GDM1 (cell line): Measurements from ENCODE around the gene ZNF548.
"Not testable (repeated sequence)": the region's sequence is repeated elsewhere in the genome, so short reads cannot be mapped to it uniquely, and the experiment has no call there.

Experiments used
- DNase-seq: peaks from one replicate; lab custom pipeline; 2025; lab: John Stamatoyannopoulos, UW

The ZNF548 gene

DNA sequence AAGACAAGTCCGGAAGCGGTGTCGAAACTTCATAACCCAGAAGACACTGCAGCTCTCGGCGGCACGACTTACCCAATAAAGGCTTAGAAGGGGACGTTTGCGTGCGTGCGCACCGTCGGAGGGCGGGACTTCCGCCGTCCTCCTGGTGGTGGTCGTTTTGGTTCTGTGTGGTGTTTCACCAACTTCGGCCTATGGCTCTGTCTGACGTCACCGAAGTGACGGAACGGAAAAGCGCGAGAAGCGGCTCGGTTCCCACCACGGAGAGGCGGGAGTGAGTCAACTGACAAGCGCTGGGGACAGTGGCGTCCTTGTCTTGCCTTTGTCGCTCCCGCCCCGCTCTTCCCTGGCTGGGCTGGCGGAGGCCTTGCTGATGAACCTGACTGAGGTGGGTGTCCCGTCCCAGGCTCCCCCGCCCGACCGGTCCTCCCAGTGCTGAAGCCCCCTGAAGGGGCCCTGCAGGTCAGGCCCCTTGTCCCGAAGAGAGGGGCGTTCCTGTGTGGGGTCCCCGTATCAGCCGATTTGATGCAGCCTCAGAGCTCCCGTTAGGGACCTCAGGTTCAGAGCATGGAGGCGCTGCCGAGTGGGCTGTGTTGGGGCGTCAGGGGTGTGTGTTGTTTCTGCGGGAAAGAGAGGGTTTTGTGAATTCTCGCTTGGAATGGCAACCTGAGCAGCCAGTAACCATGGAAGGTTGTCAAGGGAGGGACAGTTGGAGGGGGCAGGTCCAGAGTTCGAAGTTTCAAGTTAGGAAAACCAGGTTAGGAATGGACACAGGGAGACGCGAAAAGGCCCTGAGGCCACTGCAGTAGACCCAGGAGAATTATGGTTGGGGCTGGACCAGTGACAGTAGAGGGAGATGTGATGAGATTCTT is at the start of gene ZNF548:
TSS of gene ZNF548 (plus strand) at position 125 of the 869 bp plus-strand sequence. CDS start at position 371, 246 bp downstream.
- DNase-seq, result peak; percentile 98

DNA sequence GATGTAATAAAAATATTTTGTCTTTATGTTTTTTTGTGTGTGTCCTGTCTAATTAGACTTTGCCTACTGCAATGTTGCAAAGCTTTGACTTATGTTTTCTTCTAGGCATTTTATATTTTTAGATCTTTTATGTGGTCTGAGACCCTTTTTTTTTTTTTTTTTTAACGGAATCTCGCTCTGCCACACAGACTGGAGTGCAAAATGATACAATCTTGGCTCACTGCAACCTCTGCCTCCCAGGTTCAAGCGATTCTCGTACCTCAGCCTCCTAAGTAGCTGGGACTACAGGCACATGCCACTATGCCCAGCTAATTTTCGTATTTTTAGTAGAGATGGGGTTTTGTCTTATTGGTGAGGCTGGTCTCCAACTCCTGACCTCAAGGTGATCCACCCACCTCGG is 47.1 kb upstream of the ZNF548 start:
- no peak for DNase-seq

DNA sequence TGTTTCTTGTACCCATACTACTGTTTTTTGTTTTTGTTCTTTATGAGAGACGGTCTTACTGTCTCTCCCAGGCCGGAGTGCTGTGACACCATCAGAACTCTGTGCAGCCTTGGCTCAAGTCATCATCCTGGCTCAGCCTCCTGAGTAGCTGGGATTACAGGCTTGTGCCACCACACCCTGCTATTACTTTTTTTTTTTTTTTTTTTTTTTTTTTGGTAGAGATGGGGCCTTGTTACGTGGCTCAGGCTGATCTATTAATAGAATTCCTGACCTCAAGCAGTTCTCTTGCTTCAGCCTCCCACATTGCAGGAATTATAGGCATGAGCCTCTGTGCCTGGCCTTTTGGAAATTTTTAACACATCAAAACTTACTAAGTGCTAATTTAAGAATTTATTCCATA is 41.5 kb upstream of the ZNF548 start:
- no peak for DNase-seq

DNA sequence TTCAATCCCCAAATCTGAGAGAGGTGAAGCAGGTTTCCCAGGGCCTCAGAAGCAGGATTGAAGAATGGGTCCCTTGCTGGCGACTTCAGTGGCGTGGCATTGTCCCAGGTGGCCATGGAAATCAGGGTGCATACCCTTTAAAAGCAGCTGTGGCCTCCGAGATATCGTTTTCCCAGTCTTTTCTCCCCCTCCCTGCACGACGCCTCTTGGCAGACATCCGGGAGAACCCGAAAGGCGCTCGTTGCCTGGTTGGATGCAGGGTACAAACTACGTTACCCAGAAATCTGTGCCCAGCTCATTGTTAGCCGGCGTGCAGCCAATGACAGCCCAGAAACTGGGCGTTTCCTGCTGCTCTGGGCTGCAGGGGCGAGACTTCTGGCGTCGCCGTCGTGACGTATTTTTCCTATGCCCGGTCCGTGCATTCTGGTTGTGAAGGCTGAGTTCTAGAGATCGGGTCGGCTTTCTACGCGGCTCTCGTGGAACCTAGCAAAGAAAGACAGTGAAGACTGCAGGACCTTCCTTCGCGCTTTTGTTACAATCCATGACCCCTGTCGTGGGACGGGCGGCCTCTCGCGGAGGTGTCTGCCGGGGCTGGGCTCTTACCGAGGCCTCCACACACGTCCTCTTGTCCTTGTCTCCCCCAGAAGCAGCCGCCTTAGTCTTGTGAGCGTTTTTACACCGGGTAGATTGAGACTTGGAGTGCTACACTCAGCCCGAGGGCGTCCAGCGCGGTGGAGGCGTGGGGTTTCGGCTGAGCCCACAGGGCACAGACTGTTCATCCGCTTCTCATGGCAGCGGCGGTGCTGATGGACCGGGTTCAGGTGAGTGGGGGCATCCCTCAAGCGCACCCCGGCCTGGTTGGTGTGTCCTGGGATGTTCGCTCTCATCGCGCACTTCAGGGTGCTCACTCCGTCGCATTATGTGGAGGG is 38.5 kb upstream of the ZNF548 start, which contains the start of gene ZNF304:
TSS of gene ZNF304 (plus strand) at position 395 of the 929 bp plus-strand sequence. CDS start at position 789, 394 bp downstream.
- peak; percentile 81 for DNase-seq

DNA sequence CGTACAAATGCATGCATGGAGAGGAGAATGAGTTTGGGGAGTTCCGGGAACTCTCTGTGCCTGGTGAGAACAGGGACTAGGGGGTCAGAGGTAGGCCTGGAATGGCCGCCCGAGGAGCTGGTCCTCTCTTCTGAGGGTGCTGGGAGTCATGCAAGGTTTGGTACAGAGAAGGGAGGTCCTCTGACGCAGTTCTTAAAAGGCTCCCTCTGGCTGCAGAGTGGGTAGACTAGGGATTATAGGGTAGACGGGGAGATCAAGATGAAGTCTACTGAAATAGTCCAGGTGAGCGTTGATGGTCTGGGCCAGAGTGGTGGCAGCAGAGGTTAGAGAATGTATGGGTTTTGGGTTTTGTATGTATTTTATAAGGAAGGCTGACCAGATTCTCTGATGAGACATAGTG is 37.8 kb upstream of the ZNF548 start:
- DNase-seq, result no peak

DNA sequence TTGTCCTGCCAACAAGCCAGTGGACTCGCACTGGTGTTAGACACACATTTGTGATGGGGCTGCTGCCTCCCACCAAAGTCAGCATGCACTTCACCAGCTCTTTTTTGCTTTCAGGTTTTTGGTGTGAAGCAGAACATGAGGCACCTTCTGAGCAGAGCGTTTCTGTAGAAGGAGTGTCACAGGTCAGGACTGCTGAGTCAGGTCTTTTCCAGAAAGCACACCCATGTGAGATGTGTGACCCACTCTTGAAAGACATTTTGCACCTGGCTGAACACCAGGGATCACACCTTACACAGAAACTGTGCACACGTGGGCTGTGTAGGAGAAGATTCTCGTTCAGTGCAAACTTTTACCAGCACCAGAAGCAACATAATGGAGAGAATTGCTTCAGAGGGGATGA is 33.7 kb upstream of the ZNF548 start:
- no peak for DNase-seq

DNA sequence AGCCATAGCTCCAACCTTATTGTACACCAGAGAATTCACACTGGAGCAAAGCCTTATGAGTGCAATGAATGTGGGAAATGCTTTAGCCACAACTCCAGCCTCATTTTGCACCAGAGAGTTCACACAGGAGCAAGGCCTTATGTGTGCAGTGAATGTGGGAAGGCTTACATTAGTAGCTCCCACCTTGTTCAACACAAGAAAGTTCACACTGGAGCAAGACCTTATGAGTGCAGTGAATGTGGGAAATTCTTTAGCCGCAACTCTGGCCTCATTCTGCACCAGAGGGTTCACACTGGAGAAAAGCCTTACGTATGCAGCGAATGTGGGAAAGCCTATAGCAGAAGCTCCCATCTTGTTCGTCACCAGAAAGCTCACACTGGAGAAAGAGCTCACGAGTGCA is 32.2 kb upstream of the ZNF548 start:
- DNase-seq, result no peak

DNA sequence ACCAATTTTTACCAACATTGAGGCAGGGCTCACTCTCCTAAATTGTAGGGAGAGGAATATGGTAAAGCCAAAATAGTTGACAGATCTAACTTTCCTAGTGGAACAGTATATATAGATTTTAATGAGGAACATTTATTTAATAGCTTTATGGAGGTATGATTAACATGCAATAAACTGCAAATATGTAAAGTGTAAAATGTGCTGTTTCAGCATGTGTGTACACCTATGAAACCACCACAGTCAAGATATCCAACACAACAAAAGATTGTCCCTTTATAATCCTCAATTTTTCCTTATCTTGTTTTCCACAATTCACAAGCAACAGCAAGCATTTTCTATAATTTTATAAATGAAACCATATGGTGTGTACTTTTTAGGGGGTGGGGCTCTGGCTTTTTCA is 30.4 kb upstream of the ZNF548 start:
- no peak for DNase-seq

DNA sequence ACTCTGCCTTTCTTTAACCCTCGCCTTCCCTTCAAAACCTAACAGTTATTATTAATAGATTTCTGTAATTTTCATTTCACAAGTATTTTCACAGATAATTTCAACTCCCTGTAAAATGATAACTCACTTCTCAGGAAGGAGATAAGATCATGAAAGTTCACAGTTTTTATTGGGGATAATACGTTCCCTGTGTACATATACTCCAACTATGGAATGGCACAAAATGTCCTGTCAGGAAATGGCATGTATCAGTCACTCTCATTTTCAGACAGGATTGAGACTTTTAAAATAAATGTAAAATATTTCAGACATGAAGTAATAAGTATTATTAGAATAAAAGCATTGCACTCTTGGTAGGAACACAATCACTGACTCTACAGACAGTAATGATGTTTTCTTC is 27.2 kb upstream of the ZNF548 start:
- DNase-seq, result no peak

DNA sequence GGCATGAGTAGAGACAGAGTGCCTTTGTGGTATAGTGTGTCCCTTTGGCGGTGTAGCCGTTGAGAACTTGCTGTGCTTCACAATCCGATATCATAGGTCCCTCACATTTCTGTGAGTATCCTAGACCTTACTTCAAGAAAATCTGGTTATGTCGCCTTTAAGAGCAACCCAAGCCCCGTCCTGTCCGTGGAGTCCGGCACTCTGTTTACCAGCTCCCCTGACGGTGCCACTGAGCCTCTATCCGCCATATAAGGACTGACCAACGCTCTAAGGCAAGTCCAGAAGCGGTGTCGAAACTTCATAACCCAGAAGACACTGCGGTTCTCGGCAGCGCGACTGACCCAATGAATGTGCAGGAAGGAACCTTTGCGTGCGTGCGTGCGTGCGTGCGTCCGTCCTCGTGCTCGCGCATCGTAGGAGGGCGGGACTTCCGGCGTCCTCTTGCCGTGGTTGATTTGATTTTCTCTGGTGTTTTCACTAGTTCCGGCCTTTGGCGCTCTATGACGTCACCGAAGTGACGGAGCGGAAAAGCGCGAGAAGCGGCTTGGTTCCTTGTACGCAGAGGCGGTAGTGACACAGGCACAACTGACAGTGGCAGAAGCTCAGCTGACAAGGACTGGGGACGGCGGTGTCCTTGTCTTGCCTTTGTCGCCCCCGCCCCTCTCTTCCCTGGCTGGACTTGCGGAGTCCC is 26.5 kb upstream of the ZNF548 start, which contains the start of the genes TRAPPC2B and ZNF547:
TSS of gene TRAPPC2B (plus strand) at position 555 of the 691 bp plus-strand sequence. CDS start 1,283 bp downstream, outside the sequence.
TSS of gene ZNF547 (plus strand) at position 555 of the 691 bp plus-strand sequence. CDS start 5,005 bp downstream, outside the sequence.
- peak; percentile 99 for DNase-seq

DNA sequence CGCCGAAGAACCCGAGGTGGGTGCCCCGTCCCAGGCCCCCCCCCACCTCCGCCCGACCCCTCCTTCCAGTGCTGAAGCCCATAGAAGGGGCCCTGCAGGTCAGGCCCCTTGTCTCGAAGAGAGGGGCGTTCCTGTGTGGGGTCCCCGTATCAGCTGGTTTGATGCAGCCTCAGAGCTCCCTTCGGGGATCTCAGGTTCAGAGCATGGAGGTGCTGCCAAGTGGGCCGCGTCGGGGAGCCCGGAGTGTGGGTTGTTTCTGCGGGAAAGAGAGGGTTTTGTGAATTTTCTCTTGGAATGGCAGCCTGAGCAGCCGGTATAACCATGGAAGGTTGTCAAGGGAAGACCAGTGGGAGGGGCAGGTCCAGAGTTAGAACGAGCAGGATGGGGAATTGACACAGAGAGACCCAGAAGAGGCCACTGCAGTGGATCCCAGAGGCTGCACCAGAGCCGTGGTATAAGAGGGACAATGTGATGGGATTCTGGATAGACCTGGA is 25.9 kb upstream of the ZNF548 start:
- DNase-seq, result no peak

DNA sequence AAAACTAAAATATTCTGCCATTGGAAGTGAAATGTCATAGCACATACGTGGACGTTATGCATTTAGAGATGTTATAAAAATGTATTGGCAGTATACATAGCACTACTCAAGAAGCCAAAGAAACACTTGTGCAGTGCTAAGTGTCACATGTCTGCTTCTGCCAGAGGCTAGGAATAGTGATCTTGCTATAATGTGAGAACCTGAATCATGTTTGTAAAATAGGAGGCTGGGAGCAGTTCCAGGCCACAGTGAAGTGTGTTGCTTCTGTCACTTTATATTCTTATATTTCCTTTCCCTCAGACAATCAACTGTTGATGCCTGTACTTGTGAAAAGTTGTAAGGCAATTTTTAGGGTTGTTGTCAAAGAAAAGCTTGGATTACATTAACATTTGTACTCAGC is 22.9 kb upstream of the ZNF548 start:
- no peak for DNase-seq

DNA sequence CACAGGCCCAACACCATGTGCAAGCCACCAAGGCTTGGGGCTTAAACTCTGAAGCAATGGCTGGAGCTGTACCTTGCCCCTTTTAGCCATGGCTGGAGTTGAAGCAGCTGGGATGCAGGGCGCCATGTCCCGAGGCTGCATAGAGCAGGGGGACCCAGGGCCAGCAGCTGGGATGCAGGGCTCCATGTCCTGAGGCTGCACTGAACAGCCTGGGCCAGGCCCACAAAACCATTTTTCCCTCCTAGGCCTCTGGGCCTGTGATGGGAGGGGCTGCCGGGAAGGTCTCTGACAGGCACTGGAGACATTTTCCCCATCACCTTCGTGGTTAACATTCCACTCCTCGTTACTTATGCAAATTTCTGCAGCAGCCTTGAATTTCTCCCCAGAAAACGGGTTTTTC is 15.5 kb upstream of the ZNF548 start:
- no peak for DNase-seq

DNA sequence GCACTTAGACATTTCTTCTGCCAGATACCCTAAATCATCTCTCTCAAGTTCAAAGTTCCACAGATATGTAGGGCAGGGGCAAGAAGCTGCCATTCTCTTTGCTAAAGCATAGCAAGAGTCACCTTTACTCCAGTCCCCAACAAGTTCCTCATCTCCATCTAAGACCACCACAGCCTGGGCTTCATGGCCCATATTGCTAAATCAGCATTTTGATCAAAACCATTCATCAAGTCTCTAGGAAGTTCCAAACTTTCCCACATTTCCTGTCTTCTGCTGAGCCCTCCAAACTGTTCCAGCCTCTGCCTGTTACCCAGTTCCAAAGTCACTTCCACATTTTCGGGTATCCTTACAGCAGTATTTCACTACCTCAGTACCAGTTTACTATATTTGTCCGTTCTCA is 15.0 kb upstream of the ZNF548 start:
- DNase-seq, result not testable (repeated sequence)

DNA sequence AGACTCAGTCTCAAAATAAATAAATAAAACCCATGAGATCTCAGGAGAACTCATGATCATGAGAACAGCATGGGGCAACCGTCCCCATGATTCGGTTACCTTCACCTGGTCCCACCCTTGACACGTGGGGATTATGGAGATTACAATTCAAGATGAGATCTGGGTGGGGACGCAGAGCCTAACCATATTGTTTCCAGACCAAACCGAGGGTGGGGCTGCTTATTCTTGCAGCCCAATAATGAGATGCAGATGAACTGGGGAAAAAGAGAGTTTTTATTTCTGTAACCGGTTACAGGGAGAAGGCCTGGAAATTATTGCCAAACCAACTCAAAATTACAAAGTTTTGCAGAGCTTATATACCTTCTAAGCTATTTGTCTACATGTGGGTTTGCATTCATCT is 13.5 kb upstream of the ZNF548 start:
- no peak for DNase-seq

DNA sequence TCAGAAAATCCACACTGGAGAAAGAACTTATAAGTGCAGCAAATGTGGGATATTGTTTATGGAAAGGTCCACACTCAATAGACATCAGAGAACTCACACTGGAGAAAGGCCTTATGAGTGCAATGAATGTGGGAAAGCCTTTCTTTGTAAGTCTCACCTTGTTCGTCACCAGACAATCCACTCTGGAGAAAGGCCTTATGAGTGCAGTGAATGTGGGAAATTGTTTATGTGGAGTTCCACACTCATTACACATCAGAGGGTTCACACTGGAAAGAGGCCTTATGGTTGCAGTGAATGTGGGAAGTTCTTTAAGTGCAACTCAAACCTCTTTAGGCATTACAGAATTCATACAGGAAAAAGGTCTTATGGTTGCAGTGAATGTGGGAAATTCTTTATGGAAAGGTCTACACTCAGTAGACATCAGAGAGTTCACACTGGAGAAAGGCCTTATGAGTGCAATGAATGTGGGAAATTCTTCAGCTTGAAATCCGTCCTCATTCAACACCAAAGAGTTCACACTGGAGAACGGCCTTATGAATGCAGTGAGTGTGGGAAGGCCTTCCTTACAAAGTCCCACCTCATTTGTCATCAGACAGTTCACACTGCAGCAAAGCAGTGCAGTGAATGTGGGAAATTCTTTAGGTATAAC is 12.0 kb upstream of the ZNF548 start:
- DNase-seq, result no peak

DNA sequence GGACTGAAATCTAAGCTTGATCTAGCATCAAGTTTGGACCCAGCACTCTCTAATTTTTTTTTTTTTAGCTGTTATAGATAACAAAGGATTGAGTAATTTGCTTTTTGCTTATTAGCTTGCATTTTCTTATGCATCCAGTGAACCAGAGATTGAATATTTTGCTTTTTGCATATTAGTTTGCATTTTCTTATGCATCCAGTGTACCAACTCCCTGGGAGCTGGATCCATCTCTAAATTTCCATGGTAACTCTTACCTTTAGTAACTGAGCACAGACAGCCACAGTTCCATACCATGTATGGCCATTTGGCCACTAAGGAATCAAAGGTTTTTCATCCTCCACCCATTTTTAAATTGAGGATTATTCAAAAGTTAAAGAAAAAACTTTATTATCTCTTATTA is 8.7 kb upstream of the ZNF548 start:
- no peak for DNase-seq

DNA sequence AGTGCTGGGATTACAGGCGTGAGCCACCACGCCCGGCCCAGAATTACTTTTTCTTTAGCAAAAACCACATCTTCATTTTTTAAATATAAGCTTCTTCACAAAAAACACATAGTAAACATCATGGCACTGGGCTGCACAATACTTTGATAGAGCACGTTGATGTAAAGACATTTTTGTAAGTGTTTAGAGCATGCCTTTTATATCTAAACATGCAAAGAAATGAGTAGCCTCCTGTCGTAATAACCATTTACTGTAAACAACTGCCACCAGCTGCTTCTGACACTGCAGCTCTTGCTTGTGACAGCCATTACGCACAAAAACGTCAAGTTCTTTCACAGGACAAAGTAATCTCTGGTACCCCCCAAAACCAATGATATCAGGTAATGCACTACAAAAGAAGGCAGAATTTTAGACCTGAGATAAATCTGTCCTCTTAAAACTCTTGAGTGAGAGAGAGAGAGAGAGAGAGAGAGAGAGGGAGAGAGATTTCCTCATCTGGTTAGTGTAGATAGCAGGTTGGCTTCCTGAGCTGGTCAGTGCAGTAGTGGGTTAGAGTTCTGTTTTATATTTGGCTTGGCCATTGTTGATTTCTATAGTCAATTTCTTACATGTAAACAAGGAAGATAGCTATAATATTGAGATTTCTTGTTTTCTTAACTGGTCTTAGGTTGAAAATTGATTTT is 6.7 kb upstream of the ZNF548 start:
- no peak for DNase-seq

DNA sequence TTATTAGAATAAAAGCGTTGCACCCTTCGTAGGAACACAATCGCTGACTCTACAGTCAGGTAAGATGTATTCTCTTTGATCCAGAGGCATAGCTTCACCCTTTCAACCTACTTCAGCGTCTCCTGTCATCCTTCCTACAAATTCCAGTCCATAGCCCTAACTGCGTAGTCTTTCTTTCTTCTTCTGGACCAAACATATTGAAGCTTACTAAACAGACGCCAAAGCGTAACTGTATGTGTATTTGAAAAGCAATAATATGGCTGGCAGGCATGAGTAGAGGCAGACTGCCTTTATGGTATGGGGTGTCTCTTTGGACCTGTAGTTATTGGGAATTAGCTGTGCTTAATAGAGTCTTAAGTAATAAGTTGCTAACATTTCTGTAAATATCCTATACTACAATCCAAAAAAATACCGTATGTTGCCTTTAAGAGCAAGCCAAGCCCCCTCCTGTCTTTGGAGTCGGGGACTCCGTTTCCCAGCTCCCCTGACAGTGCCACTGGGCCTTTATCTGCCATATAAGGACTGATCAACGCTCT is 392 bp upstream of the ZNF548 start:
- DNase-seq, result no peak

DNA sequence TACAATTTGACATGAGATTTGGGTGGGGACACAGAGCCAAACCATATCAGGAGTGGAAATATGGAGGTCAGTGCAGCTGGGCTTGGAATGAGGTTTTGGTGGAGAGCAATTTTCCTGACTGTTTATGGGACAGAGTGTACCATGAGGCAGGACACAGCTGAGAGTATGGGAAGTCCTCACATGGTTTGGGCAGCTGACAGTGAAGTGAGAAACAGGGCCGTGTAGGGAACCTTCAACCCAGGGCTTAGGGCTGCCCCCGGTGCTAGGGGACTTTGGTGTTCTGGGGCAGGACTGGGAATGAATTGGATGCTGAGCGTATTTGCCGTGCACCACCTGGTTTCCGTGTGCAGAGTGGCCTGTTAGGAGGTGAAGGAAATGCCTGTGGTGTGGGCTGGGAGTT is 6.1 kb downstream of the ZNF548 start:
- no peak for DNase-seq
